ENCODE data around the gene NR3C2. TPM values are rescaled to one million over a fixed set of nuclear protein-coding genes. Genes with fewer than 3 reads are reported as not detected.

Gene NR3C2
- polyA plus RNA-seq, 4 donors = 6.0 to 10.5 (median 9.2) TPM

DNA sequence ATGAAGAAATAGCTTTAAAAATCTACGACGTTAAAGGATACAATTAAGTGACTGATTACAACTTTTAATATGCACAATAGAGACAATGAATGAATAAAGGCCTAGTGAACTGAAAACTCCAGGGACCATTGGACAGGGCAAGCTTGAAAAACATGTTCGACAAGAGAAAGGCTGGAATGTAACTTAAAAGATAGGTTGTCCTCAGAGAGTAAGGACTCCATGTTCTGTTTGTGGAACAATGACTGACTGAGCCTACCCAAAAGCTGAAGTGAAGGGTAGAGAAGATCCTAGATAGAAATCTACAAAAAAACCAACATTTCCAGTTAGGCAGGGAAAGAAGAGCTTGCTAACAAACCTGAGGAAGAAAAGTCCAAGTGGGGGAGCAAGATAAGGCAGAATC is 173.4 kb downstream of the NR3C2 start:
- 95 to 97% (median 96%) methylated on average over 3 of the region's 3 CpGs for WGBS, 3 donors
- no peaks in the 10 kb centered on the region for H3K36me3 ChIP-seq (ENCODE audit: control insufficient read depth in 3 of 3, insufficient read depth in 2 of 3, low read depth in 1 of 3, low read length in 3 of 3)
- H3K4me3 ChIP-seq (ENCODE audit: low read depth in 1 of 3, low read length in 3 of 3) = no peak overlapping the region
- H3K27me3 ChIP-seq (ENCODE audit: control insufficient read depth in 3 of 3, insufficient read depth in 3 of 3, low read length in 3 of 3) = no peaks in the 10 kb centered on the region
- FAIRE-seq = no peak
- no peaks in the 10 kb centered on the region for H3K9me3 ChIP-seq (ENCODE audit: control insufficient read depth in 2 of 2, insufficient read depth in 1 of 2, low read depth in 1 of 2, low read length in 1 of 2)
- DNase-seq = no peak
- H3K27ac ChIP-seq (ENCODE audit: low read depth in 1 of 3, low read length in 2 of 3) = no peak overlapping the region
- H3K4me1 ChIP-seq (ENCODE audit: control insufficient read depth in 3 of 3, insufficient read depth in 2 of 3, low read depth in 1 of 3, low read length in 2 of 3) = peaks cover 0 to 21% (median 0%) of the 10 kb centered on the region in 3 donors

- Histone ChIP-seq H3K4me3 (ENCODE audit: low read depth in 1 of 3, low read length in 3 of 3) (no peak overlapping the region), H3K4me1 (ENCODE audit: control insufficient read depth in 3 of 3, insufficient read depth in 2 of 3, low read depth in 1 of 3, low read length in 2 of 3) (peaks cover 0 to 18% (median 3%) of the 10 kb centered on the region in 3 donors), H3K27me3 (ENCODE audit: control insufficient read depth in 3 of 3, insufficient read depth in 3 of 3, low read length in 3 of 3) (no peaks in the 10 kb centered on the region), H3K27ac (ENCODE audit: low read depth in 1 of 3, low read length in 2 of 3) (peak overlapping the region in 1 of 3 donors; percentile 44), H3K36me3 (ENCODE audit: control insufficient read depth in 3 of 3, insufficient read depth in 2 of 3, low read depth in 1 of 3, low read length in 3 of 3) (no peaks in the 10 kb centered on the region), H3K9me3 (ENCODE audit: control insufficient read depth in 2 of 2, insufficient read depth in 1 of 2, low read depth in 1 of 2, low read length in 1 of 2) (no peaks in the 10 kb centered on the region)
- DNase-seq (no peak), FAIRE-seq (no peak)
- WGBS, 3 donors = 40 to 63% (median 56%) methylated on average over 2 of the region's 2 CpGs
These were observed 175.3 kb downstream of the NR3C2 start for GRCh38 chr4:148266921-148267320.

DNA sequence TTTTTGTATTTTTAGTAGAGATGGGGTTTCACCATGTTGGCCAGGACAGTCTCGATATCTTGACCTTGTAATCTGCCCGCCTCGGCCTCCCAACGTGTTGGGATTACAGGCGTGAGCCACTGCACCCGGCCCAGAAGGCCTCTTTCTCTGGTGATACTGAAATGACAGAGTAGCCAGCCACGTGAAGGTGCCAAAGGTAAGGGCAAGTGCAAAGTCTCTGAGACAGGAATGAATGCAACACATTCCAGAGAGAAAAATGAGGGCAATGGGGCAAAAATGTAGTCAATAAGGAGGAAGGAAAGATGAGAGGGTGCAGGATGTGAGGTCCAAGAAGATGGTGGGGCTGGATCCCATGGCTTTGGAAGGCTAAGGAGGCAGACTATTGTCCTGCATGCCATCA is 176.0 kb downstream of the NR3C2 start:
- Histone ChIP-seq H3K36me3 (ENCODE audit: control insufficient read depth in 3 of 3, insufficient read depth in 2 of 3, low read depth in 1 of 3, low read length in 3 of 3) (no peaks in the 10 kb centered on the region), H3K4me3 (ENCODE audit: low read depth in 1 of 3, low read length in 3 of 3) (no peak overlapping the region), H3K9me3 (ENCODE audit: control insufficient read depth in 2 of 2, insufficient read depth in 1 of 2, low read depth in 1 of 2, low read length in 1 of 2) (peaks cover 0 to 2% of the 10 kb centered on the region in 2 donors), H3K4me1 (ENCODE audit: control insufficient read depth in 3 of 3, insufficient read depth in 2 of 3, low read depth in 1 of 3, low read length in 2 of 3) (peaks cover 0 to 18% (median 3%) of the 10 kb centered on the region in 3 donors), H3K27me3 (ENCODE audit: control insufficient read depth in 3 of 3, insufficient read depth in 3 of 3, low read length in 3 of 3) (no peaks in the 10 kb centered on the region), H3K27ac (ENCODE audit: low read depth in 1 of 3, low read length in 2 of 3) (peak overlapping the region in 1 of 3 donors; percentile 44)
- 88 to 90% (median 88%) methylated on average over 7 of the region's 7 CpGs for WGBS, 3 donors
- peak in 1 of 2 donors; percentile 63 for DNase-seq
- FAIRE-seq = no peak

DNA sequence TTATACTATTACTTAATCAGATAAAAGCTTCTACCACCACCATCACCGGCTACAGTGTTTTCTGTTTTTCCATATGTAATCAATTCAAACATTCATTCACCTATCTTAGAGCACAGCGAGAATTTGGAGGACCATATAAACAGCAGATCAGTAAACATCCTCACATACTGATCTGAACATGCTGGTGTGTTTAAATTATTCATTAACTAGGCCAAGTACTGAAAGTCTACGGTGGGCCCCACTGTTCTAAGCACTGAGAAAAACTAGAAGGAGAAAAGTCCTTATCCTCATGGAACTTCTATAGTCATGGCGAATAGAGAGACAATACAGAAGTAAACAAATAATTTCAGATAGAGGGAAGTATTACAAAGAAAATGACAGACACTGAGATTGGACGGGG is 176.6 kb downstream of the NR3C2 start:
- DNase-seq (peak in 1 of 2 donors; percentile 68), FAIRE-seq (no peak)
- Histone ChIP-seq H3K9me3 (ENCODE audit: control insufficient read depth in 2 of 2, insufficient read depth in 1 of 2, low read depth in 1 of 2, low read length in 1 of 2) (peaks cover 0 to 3% of the 10 kb centered on the region in 2 donors), H3K27ac (ENCODE audit: low read depth in 1 of 3, low read length in 2 of 3) (peak overlapping the region in 1 of 3 donors; percentile 44), H3K4me1 (ENCODE audit: control insufficient read depth in 3 of 3, insufficient read depth in 2 of 3, low read depth in 1 of 3, low read length in 2 of 3) (peaks cover 0 to 18% (median 3%) of the 10 kb centered on the region in 3 donors), H3K36me3 (ENCODE audit: control insufficient read depth in 3 of 3, insufficient read depth in 2 of 3, low read depth in 1 of 3, low read length in 3 of 3) (no peaks in the 10 kb centered on the region), H3K27me3 (ENCODE audit: control insufficient read depth in 3 of 3, insufficient read depth in 3 of 3, low read length in 3 of 3) (no peaks in the 10 kb centered on the region), H3K4me3 (ENCODE audit: low read depth in 1 of 3, low read length in 3 of 3) (no peak overlapping the region)
- 68 to 72% (median 71%) methylated on average over 5 of the region's 5 CpGs for WGBS, 3 donors

DNA sequence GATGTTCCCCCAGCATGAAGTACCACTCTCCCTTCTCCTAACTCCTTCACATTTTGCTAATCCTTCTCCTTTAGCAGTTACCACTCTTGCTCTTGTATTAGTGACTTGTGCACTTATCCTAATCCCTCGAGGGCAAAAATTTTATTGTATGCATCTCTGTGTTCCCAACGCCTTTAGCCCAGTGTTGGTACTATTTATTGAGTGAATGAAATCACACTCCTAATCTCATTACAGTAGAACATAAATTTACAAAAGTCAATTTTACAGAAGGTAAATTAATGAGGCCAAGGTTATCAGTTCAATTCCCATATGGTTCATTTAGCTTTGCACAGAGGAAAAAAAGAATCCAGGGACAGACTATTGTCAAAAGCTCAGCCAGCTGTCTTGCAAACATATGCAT is 178.4 kb downstream of the NR3C2 start:
- 81 to 92% (median 87%) methylated on average over 2 of the region's 2 CpGs for WGBS, 3 donors
- no peak overlapping the region for H3K27ac ChIP-seq (ENCODE audit: low read depth in 1 of 3, low read length in 2 of 3)
- no peaks in the 10 kb centered on the region for H3K27me3 ChIP-seq (ENCODE audit: control insufficient read depth in 3 of 3, insufficient read depth in 3 of 3, low read length in 3 of 3)
- no peak overlapping the region for H3K4me3 ChIP-seq (ENCODE audit: low read depth in 1 of 3, low read length in 3 of 3)
- FAIRE-seq (no peak), DNase-seq (no peak)
- peaks cover 0 to 3% of the 10 kb centered on the region in 2 donors for H3K9me3 ChIP-seq (ENCODE audit: control insufficient read depth in 2 of 2, insufficient read depth in 1 of 2, low read depth in 1 of 2, low read length in 1 of 2)
- H3K4me1 ChIP-seq (ENCODE audit: control insufficient read depth in 3 of 3, insufficient read depth in 2 of 3, low read depth in 1 of 3, low read length in 2 of 3) = peaks cover 0 to 18% (median 3%) of the 10 kb centered on the region in 3 donors
- H3K36me3 ChIP-seq (ENCODE audit: control insufficient read depth in 3 of 3, insufficient read depth in 2 of 3, low read depth in 1 of 3, low read length in 3 of 3) = no peaks in the 10 kb centered on the region

GRCh38 chr4:148263127-148263526 is 179.1 kb downstream of the NR3C2 start:
- no peak for DNase-seq
- H3K27me3 ChIP-seq (ENCODE audit: control insufficient read depth in 3 of 3, insufficient read depth in 3 of 3, low read length in 3 of 3) = no peaks in the 10 kb centered on the region
- H3K27ac ChIP-seq (ENCODE audit: low read depth in 1 of 3, low read length in 2 of 3) = no peak overlapping the region
- FAIRE-seq = no peak
- H3K36me3 ChIP-seq (ENCODE audit: control insufficient read depth in 3 of 3, insufficient read depth in 2 of 3, low read depth in 1 of 3, low read length in 3 of 3) = peaks cover 0 to 2% (median 0%) of the 10 kb centered on the region in 3 donors
- peaks cover 0 to 18% (median 3%) of the 10 kb centered on the region in 3 donors for H3K4me1 ChIP-seq (ENCODE audit: control insufficient read depth in 3 of 3, insufficient read depth in 2 of 3, low read depth in 1 of 3, low read length in 2 of 3)
- no peak overlapping the region for H3K4me3 ChIP-seq (ENCODE audit: low read depth in 1 of 3, low read length in 3 of 3)
- peaks cover 0 to 3% of the 10 kb centered on the region in 2 donors for H3K9me3 ChIP-seq (ENCODE audit: control insufficient read depth in 2 of 2, insufficient read depth in 1 of 2, low read depth in 1 of 2, low read length in 1 of 2)
- 80 to 86% (median 82%) methylated on average over 4 of the region's 4 CpGs for WGBS, 3 donors

DNA sequence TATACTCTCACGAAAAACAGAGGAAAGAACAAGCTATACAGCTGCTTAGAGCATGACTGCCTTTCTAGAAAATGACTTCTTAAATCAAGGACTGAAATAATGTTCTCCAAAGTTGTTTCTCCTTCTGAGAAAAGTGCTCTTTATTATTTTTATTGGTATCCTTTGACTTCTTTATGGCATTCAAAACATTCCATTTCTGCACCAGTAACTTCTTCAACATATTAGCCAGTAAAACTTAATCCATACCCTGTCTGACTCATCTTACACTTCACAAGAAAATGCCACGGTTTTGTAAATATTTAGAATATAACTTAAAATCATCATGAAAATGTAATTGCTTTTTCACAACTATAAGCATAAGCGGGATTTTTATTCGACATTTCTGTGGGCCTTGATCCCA is 180.4 kb downstream of the NR3C2 start:
- WGBS, 3 donors = 58 to 84% (median 70%) methylated on average over 4 of the region's 4 CpGs
- Histone ChIP-seq H3K4me1 (ENCODE audit: control insufficient read depth in 3 of 3, insufficient read depth in 2 of 3, low read depth in 1 of 3, low read length in 2 of 3) (peaks cover 0 to 18% (median 3%) of the 10 kb centered on the region in 3 donors), H3K4me3 (ENCODE audit: low read depth in 1 of 3, low read length in 3 of 3) (no peak overlapping the region), H3K27me3 (ENCODE audit: control insufficient read depth in 3 of 3, insufficient read depth in 3 of 3, low read length in 3 of 3) (no peaks in the 10 kb centered on the region), H3K27ac (ENCODE audit: low read depth in 1 of 3, low read length in 2 of 3) (no peak overlapping the region), H3K36me3 (ENCODE audit: control insufficient read depth in 3 of 3, insufficient read depth in 2 of 3, low read depth in 1 of 3, low read length in 3 of 3) (peaks cover 0 to 4% (median 0%) of the 10 kb centered on the region in 3 donors), H3K9me3 (ENCODE audit: control insufficient read depth in 2 of 2, insufficient read depth in 1 of 2, low read depth in 1 of 2, low read length in 1 of 2) (peaks cover 0 to 3% of the 10 kb centered on the region in 2 donors)
- no peak for FAIRE-seq
- DNase-seq = no peak

GRCh38 chr4:148259841-148260240 is 182.4 kb downstream of the NR3C2 start:
- no peak overlapping the region for H3K27ac ChIP-seq (ENCODE audit: low read depth in 1 of 3, low read length in 2 of 3)
- H3K4me1 ChIP-seq (ENCODE audit: control insufficient read depth in 3 of 3, insufficient read depth in 2 of 3, low read depth in 1 of 3, low read length in 2 of 3) = peaks cover 0 to 3% (median 0%) of the 10 kb centered on the region in 3 donors
- DNase-seq (no peak), FAIRE-seq (no peak)
- no peak overlapping the region for H3K4me3 ChIP-seq (ENCODE audit: low read depth in 1 of 3, low read length in 3 of 3)
- H3K27me3 ChIP-seq (ENCODE audit: control insufficient read depth in 3 of 3, insufficient read depth in 3 of 3, low read length in 3 of 3) = no peaks in the 10 kb centered on the region
- H3K9me3 ChIP-seq (ENCODE audit: control insufficient read depth in 2 of 2, insufficient read depth in 1 of 2, low read depth in 1 of 2, low read length in 1 of 2) = peaks cover 0 to 3% of the 10 kb centered on the region in 2 donors
- WGBS, 3 donors = 93 to 97% (median 96%) methylated on average over 3 of the region's 3 CpGs
- peaks cover 0 to 4% (median 0%) of the 10 kb centered on the region in 3 donors for H3K36me3 ChIP-seq (ENCODE audit: control insufficient read depth in 3 of 3, insufficient read depth in 2 of 3, low read depth in 1 of 3, low read length in 3 of 3)

DNA sequence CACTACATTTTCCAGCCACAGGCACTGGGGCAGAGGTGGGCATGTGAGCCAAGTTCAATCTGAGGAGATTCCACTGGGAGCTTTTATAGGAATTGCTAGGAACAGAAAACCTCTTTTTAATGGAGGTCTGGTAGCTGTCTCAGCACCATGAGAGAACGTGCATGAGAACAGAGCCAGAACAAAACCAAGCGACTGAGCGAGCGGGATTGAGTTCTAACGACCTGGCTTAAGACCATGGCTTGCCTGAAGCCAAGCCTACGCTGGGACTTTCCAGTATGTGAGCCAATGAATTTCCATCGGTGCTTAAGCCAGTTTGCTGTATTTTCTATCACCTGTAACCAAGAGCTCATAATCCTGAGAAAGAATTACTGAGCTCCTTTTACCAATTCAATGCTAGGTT is 183.7 kb downstream of the NR3C2 start:
- no peak for FAIRE-seq
- H3K27me3 ChIP-seq (ENCODE audit: control insufficient read depth in 3 of 3, insufficient read depth in 3 of 3, low read length in 3 of 3) = no peaks in the 10 kb centered on the region
- no peak overlapping the region for H3K27ac ChIP-seq (ENCODE audit: low read depth in 1 of 3, low read length in 2 of 3)

More for the DNA sequence above, 183.7 kb downstream of the NR3C2 start:
- DNase-seq = no peak
- 88 to 94% (median 93%) methylated on average over 7 of the region's 7 CpGs for WGBS, 3 donors
- peaks cover 0 to 4% (median 3%) of the 10 kb centered on the region in 3 donors for H3K4me1 ChIP-seq (ENCODE audit: control insufficient read depth in 3 of 3, insufficient read depth in 2 of 3, low read depth in 1 of 3, low read length in 2 of 3)
- H3K4me3 ChIP-seq (ENCODE audit: low read depth in 1 of 3, low read length in 3 of 3) = no peak overlapping the region
- peaks cover 0 to 3% of the 10 kb centered on the region in 2 donors for H3K9me3 ChIP-seq (ENCODE audit: control insufficient read depth in 2 of 2, insufficient read depth in 1 of 2, low read depth in 1 of 2, low read length in 1 of 2)
- peaks cover 0 to 4% (median 0%) of the 10 kb centered on the region in 3 donors for H3K36me3 ChIP-seq (ENCODE audit: control insufficient read depth in 3 of 3, insufficient read depth in 2 of 3, low read depth in 1 of 3, low read length in 3 of 3)
